HFF-Myc (cell line): ENCODE results near the gene CDH23.

Source experiments
- DNase-seq: peaks from one replicate; pipeline ENCODE4 v3.0.0-alpha.2; 2011; ENCODE audit warnings: low read depth; ENCODE audit errors: extremely low read depth
- H3K4me3 ChIP-seq: replicated peaks from 2 replicates; pipeline ENCODE4 v1.5.1; 2011; ENCODE audit warnings: low read depth, mild to moderate bottlenecking, control low read depth, low read length
- TF ChIP-seq, protein P1 (sequence below): IDR thresholded peaks from 2 replicates; pipeline ENCODE4 v1.5.1; 2012; ENCODE audit warnings: mild to moderate bottlenecking, low read depth, low read length, control low read depth; ENCODE audit errors: missing control alignments

The CDH23 gene

DNA sequence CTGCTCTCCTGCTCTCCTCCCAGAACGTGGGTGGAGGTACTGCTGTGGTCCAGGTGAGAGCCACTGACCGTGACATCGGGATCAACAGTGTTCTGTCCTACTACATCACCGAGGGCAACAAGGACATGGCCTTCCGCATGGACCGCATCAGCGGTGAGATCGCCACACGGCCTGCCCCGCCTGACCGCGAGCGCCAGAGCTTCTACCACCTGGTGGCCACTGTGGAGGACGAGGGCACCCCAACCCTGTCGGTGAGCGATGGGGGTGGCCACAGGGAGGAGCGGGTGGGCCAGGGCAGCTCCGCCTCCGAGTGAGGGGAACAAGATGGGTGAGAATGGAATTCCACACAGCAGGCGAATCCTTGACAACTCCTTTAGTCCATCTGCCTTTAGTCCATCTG, 345.0 kb downstream of the CDH23 start:
- TF ChIP-seq, protein P1, sequence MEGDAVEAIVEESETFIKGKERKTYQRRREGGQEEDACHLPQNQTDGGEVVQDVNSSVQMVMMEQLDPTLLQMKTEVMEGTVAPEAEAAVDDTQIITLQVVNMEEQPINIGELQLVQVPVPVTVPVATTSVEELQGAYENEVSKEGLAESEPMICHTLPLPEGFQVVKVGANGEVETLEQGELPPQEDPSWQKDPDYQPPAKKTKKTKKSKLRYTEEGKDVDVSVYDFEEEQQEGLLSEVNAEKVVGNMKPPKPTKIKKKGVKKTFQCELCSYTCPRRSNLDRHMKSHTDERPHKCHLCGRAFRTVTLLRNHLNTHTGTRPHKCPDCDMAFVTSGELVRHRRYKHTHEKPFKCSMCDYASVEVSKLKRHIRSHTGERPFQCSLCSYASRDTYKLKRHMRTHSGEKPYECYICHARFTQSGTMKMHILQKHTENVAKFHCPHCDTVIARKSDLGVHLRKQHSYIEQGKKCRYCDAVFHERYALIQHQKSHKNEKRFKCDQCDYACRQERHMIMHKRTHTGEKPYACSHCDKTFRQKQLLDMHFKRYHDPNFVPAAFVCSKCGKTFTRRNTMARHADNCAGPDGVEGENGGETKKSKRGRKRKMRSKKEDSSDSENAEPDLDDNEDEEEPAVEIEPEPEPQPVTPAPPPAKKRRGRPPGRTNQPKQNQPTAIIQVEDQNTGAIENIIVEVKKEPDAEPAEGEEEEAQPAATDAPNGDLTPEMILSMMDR, result no peak
- no peak for DNase-seq
- no peak overlapping the region for H3K4me3 ChIP-seq

- H3K4me3 ChIP-seq, result no peak overlapping the region
- DNase-seq, result no peak
- TF ChIP-seq, protein P1, result no peak
Observed at GRCh38 chr10:71742301-71743088, 345.8 kb downstream of the CDH23 start.

DNA sequence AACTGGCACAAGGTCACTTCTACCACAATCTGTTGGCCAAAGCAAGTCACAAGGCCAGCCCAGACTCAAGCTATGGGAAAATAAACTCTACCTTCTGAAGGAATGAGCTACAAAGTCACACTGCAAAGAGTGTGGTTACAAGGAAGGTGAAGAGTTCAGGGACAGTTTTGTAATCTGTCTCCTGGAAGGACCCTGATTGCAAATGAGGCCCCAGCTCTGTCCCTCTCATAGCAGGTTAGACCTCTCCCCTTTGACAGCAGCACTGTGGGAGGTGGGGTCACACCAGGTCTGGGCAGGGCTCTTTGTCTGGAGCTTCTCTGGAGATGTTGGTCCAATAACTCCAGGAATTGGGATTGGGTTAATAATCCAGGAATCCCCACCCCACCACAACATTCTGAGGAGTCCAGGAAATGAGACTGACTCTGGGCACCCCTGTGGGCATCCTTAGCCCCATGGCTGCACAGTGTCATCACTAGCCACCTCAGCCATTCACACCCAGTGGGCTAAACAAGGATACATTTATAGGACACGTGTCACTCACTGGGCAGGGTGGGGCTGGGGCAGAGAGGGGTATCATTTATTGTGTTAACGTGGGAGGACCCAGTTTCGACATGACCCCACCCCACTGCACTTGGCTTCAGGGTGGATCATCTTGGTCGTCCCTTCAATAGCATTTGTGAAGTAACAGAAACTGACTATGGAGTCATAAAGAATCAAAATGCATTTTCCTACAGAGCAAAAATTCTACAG, 346.5 kb downstream of the CDH23 start:
- no peak for DNase-seq
- TF ChIP-seq, protein P1, result no peak
- no peak overlapping the region for H3K4me3 ChIP-seq

DNA sequence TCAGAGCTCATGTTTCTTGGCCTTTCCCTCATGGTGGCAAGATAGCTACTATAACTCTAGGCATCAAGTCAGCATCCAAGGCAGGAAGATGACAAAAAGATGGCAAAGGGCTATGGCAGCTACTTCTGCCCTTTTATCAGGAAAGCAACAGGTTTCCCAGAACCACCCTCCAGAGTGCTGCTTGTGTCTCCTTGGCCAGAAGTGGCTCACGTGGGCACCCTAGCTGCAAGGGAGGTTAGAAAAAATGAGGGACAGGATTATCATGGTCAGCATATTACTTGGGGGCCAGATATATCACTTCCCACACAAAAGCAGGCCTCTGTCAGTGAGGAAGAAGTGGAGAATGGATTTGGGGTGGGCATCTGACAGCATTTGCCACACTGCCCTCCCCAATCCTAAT, 347.1 kb downstream of the CDH23 start:
- TF ChIP-seq, protein P1, result no peak
- DNase-seq, result no peak
- H3K4me3 ChIP-seq, result no peak overlapping the region

GRCh38 chr10:71744897-71745663, 348.4 kb downstream of the CDH23 start:
- no peak overlapping the region for H3K4me3 ChIP-seq
- DNase-seq, result no peak
- TF ChIP-seq, protein P1, result no peak

DNA sequence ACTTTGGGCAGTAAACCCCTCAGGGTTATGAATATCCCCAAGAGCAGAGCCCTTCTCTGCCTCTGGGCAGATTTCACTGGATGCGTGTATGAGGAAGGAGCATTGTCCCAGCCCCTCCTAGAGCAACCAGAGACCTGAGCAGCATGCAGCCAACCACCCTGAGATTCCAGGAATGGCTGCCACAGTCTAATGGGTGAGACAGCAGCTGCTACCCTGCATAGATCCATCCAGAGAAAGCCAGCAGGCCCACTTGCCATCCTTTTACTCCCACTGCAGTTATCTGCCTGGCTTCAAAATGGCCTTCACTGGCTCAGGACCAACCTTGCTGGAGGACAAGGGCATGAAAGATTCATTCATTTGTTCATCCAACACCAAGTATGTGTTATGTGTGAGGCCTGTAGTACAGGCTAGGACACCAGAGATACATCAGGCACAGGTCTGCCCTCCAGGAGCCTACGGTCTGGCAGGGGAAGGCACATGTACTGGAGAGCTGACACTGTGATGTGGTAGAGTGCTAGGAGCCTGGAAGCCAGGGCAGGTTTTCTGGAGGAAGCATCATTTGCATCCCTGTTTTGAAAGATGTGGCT, 349.0 kb downstream of the CDH23 start:
- no peak for DNase-seq
- H3K4me3 ChIP-seq, result no peak overlapping the region
- TF ChIP-seq, protein P1, result no peak
